ENCODE results near the gene FTSJ1. TPM values are rescaled to one million over a fixed set of nuclear protein-coding genes. Genes with fewer than 3 reads are reported as not detected.

The FTSJ1 gene
- polyA plus RNA-seq, 3 donors, result 36.6 to 44.3 (median 40.4) TPM

DNA sequence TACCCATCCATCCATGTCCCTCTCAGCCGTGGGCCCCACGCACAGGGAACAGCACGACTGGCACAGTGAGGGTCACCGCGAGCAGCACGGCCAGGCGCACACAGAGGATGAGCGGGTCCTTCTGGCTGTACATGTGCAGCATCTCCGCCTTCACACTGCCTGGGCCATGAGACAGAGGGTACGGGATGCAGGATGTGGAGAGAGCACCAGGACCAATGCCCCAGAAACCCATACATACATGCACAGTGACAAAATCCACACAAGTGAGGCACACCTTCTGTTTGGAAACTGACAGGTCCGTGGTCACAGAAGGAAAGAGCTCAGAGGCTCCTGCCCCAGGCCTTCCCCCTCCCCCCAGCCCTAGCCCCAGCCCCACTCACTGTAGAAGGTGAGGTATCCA lies 15.4 kb upstream of the FTSJ1 start:
- no peak for DNase-seq
- intact Hi-C loops (cut with micrococcal nuclease), result no loop called here
- TF ChIP-seq, protein P1, sequence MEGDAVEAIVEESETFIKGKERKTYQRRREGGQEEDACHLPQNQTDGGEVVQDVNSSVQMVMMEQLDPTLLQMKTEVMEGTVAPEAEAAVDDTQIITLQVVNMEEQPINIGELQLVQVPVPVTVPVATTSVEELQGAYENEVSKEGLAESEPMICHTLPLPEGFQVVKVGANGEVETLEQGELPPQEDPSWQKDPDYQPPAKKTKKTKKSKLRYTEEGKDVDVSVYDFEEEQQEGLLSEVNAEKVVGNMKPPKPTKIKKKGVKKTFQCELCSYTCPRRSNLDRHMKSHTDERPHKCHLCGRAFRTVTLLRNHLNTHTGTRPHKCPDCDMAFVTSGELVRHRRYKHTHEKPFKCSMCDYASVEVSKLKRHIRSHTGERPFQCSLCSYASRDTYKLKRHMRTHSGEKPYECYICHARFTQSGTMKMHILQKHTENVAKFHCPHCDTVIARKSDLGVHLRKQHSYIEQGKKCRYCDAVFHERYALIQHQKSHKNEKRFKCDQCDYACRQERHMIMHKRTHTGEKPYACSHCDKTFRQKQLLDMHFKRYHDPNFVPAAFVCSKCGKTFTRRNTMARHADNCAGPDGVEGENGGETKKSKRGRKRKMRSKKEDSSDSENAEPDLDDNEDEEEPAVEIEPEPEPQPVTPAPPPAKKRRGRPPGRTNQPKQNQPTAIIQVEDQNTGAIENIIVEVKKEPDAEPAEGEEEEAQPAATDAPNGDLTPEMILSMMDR (IDR thresholded peaks at IDR 0.05), result no peak
- Histone ChIP-seq H2AFZ (ENCODE audit: insufficient read depth, low read depth, low read length, poor library complexity, severe bottlenecking) (no peak overlapping the region), H3K4me1 (ENCODE audit: control insufficient read depth in 1 of 2, insufficient read depth in 2 of 2, low read length in 2 of 2) (no peaks in the 10 kb centered on the region), H3K4me2 (replicated peaks; ENCODE audit: extremely low read depth, low read length, poor library complexity, severe bottlenecking) (no peak overlapping the region), H3K27me3 (ENCODE audit: control insufficient read depth in 2 of 2, insufficient read depth in 2 of 2, low read length in 2 of 2) (no peaks in the 10 kb centered on the region), H3K9ac (ENCODE audit: insufficient read depth, low read length, poor library complexity, severe bottlenecking) (no peak overlapping the region), H3K79me2 (ENCODE audit: insufficient read depth, low read length) (no peaks in the 10 kb centered on the region), H3K36me3 (replicated peaks in 1 of 2; ENCODE audit: control insufficient read depth in 1 of 2, insufficient read depth in 2 of 2, low read length in 2 of 2) (no peaks in the 10 kb centered on the region), H3K27ac (ENCODE audit: low read depth in 1 of 2, low read length in 2 of 2) (no peak overlapping the region), H3K4me3 (replicated peaks in 1 of 3; ENCODE audit: low read depth in 2 of 3, low read length in 3 of 3) (no peak overlapping the region), H3K9me3 (replicated peaks in 1 of 2; ENCODE audit: control insufficient read depth in 1 of 2, insufficient read depth in 1 of 2, low read length in 2 of 2) (no peaks in the 10 kb centered on the region), H4K20me1 (ENCODE audit: insufficient read depth, low read length) (no peaks in the 10 kb centered on the region)
- Mint-ChIP-seq H3K4me1 (no peaks in the 10 kb centered on the region), H3K9me3 (no peaks in the 10 kb centered on the region), H3K36me3 (peaks cover 4 to 8% of the 10 kb centered on the region in 2 donors), H3K27me3 (ENCODE audit: low read depth in 3 of 3) (peaks cover 0 to 7% (median 1%) of the 10 kb centered on the region in 3 donors), H3K4me3 (no peak overlapping the region), H3K27ac (no peak overlapping the region)
- WGBS (ENCODE audit: insufficient coverage), result 93% methylated on average over 6 of the region's 11 CpGs

DNA sequence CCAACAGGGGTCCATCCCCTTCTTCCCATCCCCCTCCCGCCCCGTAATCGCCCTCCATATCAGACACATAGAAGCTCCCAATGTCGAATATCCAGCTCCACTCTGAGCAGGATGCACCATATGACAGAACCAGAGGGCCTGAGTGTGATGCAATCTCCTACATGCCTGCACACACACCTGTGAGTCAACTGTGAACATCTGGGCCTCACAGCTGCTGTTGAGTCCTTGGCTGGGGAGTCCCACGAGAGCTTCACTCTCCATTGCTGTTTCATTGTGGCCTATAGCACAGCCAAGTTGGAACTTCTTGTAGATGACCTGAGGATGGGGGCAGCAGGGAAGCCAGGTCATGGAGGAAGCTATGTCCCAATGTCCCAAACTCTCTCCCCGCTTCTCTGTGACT lies 14.2 kb upstream of the FTSJ1 start:
- no peaks in the 10 kb centered on the region for H3K27me3 ChIP-seq (ENCODE audit: control insufficient read depth in 2 of 2, insufficient read depth in 2 of 2, low read length in 2 of 2)
- no peak overlapping the region for H3K4me3 Mint-ChIP-seq
- intact Hi-C loops (cut with micrococcal nuclease), result no loop called here
- no peak overlapping the region for H3K4me2 ChIP-seq (replicated peaks; ENCODE audit: extremely low read depth, low read length, poor library complexity, severe bottlenecking)
- H3K9ac ChIP-seq (ENCODE audit: insufficient read depth, low read length, poor library complexity, severe bottlenecking), result no peak overlapping the region
- H3K36me3 Mint-ChIP-seq, result peaks cover 4 to 8% of the 10 kb centered on the region in 2 donors
- TF ChIP-seq, protein P1 (IDR thresholded peaks at IDR 0.05), result no peak
- peaks cover 0 to 9% (median 1%) of the 10 kb centered on the region in 3 donors for H3K27me3 Mint-ChIP-seq (ENCODE audit: low read depth in 3 of 3)
- no peak overlapping the region for H2AFZ ChIP-seq (ENCODE audit: insufficient read depth, low read depth, low read length, poor library complexity, severe bottlenecking)
- no peak overlapping the region for H3K27ac ChIP-seq (ENCODE audit: low read depth in 1 of 2, low read length in 2 of 2)
- no peak overlapping the region for H3K4me3 ChIP-seq (replicated peaks in 1 of 3; ENCODE audit: low read depth in 2 of 3, low read length in 3 of 3)
- no peak overlapping the region for H3K27ac Mint-ChIP-seq
- H3K9me3 ChIP-seq (replicated peaks in 1 of 2; ENCODE audit: control insufficient read depth in 1 of 2, insufficient read depth in 1 of 2, low read length in 2 of 2), result no peaks in the 10 kb centered on the region
- no peaks in the 10 kb centered on the region for H4K20me1 ChIP-seq (ENCODE audit: insufficient read depth, low read length)
- no CpG with 5 or more reads among the region's 6 CpGs for WGBS (ENCODE audit: insufficient coverage)
- no peaks in the 10 kb centered on the region for H3K79me2 ChIP-seq (ENCODE audit: insufficient read depth, low read length)
- no peaks in the 10 kb centered on the region for H3K4me1 Mint-ChIP-seq
- no peak for DNase-seq
- no peaks in the 10 kb centered on the region for H3K4me1 ChIP-seq (ENCODE audit: control insufficient read depth in 1 of 2, insufficient read depth in 2 of 2, low read length in 2 of 2)
- H3K9me3 Mint-ChIP-seq, result no peaks in the 10 kb centered on the region
- H3K36me3 ChIP-seq (replicated peaks in 1 of 2; ENCODE audit: control insufficient read depth in 1 of 2, insufficient read depth in 2 of 2, low read length in 2 of 2), result no peaks in the 10 kb centered on the region

Data from CD14-positive monocyte (primary cell).